COLO829 (cell line): ENCODE results near the gene ABCF2.

Experiments
- DNase-seq: peaks from one replicate; pipeline ENCODE4 v3.0.0; 2012; ENCODE audit warnings: low spot score

ABCF2 gene

GRCh38 chr7:151225948-151226510, 976 bp downstream of the ABCF2 start:
- no peak for DNase-seq

GRCh38 chr7:151223728-151224127, 3.3 kb downstream of the ABCF2 start:
- no peak for DNase-seq

- DNase-seq = no peak
These were observed 8.8 kb downstream of the ABCF2 start for GRCh38 chr7:151218170-151218569.

GRCh38 chr7:151215396-151215795, 11.6 kb downstream of the ABCF2 start:
- no peak for DNase-seq

GRCh38 chr7:151213826-151214225, 13.2 kb downstream of the ABCF2 start:
- DNase-seq = no peak

DNA sequence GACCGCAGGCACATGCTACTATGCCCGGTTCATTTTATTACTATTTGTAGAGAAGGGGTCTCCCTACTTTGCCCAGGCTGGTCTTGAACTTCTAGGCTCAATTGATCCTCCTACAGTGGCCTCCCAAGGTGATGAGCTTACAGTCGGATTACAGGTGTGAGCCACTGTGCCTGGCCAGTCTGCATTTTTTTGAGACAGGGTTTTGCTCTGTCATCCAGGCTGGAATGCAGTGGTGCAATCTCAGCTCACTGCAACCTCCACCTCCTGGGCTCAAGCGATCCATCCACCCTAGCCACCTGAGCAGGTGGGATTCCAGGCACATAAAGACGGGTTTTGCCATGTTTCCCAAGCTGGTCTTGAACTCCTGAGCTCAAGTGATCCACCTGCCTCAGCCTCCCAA, 14.4 kb downstream of the ABCF2 start:
- no peak for DNase-seq

- DNase-seq = no peak
These were observed 15.7 kb downstream of the ABCF2 start for GRCh38 chr7:151211155-151211772.

DNA sequence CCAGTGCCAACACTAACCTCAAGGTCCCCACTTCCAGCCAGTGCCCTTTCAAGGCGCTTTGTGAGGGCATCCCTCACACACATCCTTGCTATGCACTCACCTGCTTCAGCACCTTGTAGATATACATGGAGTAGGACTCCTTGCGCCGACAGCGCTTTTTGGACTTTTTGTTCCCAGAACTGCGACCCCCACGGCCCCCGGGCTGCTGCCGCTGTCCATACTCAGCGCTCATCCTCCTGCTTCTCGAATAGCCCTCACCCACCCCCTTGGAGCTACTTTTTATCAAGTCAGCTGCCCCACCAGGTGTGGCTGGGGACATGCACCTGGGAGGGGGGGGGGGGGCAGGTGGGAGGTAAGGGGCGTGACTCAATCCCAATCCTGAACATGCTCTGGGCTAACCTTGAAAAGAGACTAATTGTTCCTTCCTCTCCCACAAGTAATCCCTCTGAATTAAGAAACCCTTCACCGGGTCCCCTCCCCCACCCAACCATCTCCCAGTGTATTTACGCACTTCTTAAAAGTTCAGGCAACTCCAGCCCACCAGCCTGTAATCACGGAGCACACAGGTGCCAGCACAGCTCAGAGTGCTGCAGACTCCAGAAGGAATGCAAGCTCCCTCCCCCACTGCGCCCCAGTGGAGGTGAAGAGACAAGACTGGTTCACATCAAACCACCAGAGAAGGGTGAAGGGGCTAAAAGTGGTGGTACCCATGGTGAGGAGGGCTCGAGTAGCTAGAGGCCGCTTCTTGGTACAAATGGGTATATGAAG, 16.7 kb downstream of the ABCF2 start, which contains the start of gene H2BK1:
Gene H2BK1, minus strand, starts transcription at position 402 of the 768 bp plus-strand sequence. Its CDS starts 170 bp downstream, at position 232.
- no peak for DNase-seq

DNA sequence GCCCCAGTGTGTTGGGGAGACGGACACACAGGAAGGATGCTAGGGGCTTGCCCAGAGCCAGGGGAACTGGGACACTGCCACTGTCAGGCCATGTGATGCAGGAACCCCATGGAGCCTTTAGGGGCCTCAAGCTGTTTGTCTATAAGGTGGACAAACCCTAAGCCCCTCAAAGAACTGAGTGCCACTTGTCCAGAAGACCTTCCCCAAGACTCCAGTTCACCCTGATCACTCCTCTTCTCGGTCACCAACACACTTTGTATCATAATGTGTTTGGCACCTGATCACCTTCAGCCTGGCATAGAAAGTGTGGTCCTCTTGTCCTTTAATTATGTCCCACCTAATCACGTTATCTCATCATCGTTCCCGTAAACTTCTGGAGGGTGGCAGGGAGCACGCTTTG, 17.4 kb downstream of the ABCF2 start:
- DNase-seq = no peak

DNA sequence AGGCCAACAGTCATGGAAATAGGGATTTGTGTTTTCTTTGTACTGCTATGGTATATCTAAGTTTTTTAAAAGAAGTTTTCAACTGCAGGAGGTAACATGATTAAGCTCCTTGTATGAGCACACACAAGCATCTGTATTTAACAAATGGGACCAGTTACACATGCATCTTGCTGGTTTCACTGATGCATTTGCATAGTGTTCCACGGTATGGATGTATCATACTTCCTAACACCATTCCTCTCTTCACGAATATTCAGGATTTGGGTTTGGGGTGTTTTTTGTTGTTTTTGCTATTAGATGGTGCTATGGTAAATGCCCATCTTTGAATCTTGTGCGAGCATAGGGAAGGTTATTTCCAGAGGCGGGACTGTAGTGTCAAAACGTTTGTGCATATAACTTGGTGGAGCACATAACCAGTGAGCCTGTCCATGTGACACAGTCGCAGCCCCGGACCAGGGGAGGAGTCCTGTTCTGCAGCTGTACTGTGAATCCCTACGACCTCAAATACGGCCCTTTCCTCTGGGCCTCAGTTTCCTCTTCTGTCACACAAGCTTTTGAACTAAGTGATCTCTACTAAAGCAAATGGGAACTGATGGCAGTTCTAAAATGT, 18.6 kb downstream of the ABCF2 start:
- DNase-seq = no peak

DNA sequence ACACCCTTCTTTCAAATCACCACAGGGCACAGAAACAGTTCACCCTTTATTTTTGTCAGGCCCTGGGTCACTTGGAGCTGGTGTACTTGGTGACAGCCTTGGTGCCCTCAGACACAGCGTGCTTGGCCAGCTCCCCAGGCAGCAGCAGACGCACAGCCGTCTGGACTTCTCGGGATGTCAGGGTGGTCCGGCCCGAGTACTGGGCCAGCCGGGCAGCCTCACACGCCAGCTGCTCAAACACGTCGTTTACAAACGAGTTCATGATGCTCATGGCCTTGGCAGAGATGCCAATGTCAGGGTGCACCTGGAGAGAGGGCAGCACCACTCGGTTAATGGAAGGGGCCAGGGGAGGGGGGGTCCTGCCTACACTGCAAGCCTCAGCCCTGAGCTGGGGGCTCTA, 19.2 kb downstream of the ABCF2 start:
- DNase-seq = no peak

- DNase-seq = no peak
These were observed 19.7 kb downstream of the ABCF2 start for GRCh38 chr7:151207315-151207714.

DNA sequence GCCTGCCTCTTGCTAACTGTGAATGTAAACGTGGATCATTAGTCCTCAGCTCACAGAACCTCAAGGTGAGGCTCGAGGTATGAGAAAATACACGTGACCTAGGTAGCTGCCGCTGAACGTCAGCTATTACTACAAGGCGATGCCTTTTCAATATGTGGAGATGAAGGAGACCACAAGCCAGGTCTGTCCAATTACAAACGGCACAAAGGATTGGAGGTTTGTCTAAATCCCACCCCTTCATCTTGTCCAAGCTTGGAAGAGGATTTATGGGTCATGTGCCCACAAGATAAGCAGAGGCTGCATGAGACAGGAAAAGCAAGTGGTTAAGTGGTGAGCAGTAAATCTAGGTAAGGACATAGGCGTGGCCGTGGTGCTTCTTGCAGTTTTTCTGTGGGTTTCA, 20.1 kb downstream of the ABCF2 start:
- no peak for DNase-seq

DNA sequence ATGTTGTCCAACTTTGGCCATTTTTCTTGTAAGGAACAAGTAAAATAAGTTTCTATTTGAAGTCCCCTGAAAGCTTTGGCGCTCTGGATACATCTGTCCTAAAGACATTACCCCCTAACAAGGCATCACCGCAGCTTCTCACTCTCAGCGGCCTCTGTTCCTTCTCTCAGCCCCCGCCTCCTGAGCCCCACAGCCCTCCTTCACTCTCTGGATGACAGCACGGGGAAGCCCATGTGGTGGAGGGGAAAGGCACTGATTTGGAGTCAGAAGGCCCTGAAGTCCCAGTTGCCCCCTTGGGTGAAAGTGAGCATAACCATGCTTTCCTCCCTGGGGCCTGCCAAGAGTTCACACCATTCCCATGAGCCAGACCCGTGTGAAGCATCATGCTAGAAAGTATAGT, 21.3 kb downstream of the ABCF2 start:
- DNase-seq = no peak

- no peak for DNase-seq
These were observed 22.5 kb downstream of the ABCF2 start for GRCh38 chr7:151204383-151205032.

DNA sequence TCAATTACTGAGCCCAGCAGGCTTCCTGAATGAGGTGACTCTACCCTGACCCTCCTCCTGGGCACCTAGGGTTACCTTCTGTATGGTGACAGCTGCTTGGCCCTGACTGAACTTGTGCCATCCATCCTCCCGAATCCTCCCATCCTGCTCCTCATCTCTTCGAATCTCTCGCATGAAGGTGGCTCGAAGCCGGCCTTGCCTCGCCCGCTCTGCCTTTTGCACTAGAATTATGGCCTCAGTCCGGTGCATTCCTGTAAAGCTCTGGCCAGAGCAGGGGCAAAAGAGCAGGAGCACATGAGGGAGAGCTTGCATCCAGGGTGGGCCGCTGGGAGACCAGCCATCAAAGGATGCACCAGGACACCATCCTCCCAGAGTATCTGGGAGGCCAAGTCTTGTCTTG, 24.2 kb downstream of the ABCF2 start:
- no peak for DNase-seq

DNA sequence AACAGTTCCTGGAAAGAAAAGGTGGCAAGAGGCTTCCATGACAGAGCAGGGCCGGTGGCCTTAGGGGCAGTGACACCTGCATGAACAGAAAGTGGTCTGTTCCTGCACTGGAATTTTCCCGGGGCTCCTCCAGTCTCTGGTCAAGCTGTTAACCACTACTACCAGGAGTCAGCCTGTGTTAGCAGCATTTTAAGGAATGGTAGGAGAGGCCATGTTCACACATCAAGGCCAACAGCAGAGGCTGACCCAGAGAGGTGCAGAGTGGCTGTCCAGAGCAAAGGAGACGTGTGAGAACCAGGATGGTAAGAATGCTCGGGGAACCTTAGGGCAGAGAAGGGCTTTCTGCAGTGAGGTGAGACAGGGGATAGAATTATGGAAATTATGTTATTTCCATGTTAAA, 25.3 kb downstream of the ABCF2 start:
- no peak for DNase-seq

GRCh38 chr7:151201344-151201743, 25.7 kb downstream of the ABCF2 start:
- DNase-seq = no peak

DNA sequence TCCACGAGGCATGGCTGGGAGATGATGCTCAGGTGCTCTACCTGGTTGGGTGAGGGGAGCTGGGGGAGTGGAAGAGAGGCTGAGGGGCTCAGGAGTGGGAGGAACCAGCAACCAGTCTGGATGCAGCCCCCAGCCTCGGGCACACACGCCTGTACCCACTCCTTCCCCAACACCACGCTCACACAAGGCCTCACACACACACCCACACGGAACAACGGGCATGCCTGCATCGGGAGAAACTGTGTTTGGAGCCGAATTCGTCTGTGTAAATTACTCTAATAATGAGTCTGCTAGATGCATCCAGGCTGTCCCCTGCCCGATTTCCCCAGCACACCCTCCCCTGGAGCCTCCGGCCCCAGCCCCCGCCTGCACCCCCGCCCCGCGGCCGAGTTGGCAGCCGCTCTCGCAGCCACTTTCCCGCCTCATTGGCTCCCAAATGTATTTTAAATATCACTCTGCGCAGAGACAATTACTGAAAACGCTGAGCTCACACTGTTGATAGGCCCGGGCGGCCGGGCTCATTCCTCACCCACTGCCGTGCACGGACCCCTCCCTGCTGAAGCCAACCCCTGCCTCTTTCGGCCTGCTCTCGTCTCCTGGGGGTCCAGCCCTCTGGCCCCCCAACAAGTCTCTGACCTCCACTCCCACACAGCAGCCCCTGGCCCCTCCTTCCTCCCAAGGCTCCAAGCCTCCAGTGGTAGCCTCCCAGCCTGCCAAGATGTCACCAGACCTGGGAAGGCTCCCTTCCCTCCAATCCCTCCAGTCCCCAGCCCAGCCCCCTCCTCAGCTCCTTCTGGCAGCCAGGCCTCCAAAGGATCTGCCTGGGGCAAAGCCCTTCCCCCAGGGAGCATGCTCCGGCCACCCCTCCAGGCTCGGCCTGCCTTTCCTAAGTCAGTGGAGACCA, 27.8 kb downstream of the ABCF2 start:
- no peak for DNase-seq

- DNase-seq = no peak
These were observed 29.1 kb downstream of the ABCF2 start for GRCh38 chr7:151197932-151198331.
